Peyer's patch (tissue), 4 donors: Measurements from ENCODE around the gene CHID1.

Experiments
- POLR2A ChIP-seq, 2 donors: fragments of 450-650 bp; IDR thresholded peaks; one replicate each; pipeline ENCODE4 v1.5.1; 2017; ENCODE audit warnings: antibody characterized with exemption in 2 of 2, mild to moderate bottlenecking in 2 of 2, moderate library complexity in 2 of 2
- TF ChIP-seq, protein P1 (sequence below), 6 experiments: fragments of 450-650 bp in 4 of 6; fragments of 200-600 bp in 2 of 6; sonication (generic) in 1 of 6; IDR thresholded peaks; one replicate each; pipeline ENCODE4 v1.5.1; 2017 to 2019; ENCODE audit warnings: antibody characterized with exemption in 6 of 6, mild to moderate bottlenecking in 3 of 6, moderate library complexity in 1 of 6

DNA sequence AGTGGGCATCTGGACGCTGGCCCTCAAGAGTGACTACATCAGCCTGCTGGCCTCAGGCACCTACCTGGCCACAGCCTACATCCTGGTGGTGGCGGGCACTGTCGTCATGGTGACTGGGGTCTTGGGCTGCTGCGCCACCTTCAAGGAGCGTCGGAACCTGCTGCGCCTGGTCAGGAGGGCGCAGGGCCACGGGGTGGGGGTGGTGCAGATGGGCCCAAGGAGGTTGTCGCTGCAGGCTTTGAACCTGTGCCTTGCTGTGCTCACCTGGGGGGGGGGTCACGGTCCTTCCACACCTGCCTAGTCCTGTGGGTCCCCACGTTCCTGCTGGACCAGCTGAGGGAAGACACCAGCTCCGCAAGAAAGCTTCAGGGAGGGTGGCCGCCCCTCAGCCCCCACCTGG lies 74.3 kb downstream of the CHID1 start:
- TF ChIP-seq, protein P1, sequence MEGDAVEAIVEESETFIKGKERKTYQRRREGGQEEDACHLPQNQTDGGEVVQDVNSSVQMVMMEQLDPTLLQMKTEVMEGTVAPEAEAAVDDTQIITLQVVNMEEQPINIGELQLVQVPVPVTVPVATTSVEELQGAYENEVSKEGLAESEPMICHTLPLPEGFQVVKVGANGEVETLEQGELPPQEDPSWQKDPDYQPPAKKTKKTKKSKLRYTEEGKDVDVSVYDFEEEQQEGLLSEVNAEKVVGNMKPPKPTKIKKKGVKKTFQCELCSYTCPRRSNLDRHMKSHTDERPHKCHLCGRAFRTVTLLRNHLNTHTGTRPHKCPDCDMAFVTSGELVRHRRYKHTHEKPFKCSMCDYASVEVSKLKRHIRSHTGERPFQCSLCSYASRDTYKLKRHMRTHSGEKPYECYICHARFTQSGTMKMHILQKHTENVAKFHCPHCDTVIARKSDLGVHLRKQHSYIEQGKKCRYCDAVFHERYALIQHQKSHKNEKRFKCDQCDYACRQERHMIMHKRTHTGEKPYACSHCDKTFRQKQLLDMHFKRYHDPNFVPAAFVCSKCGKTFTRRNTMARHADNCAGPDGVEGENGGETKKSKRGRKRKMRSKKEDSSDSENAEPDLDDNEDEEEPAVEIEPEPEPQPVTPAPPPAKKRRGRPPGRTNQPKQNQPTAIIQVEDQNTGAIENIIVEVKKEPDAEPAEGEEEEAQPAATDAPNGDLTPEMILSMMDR (IDR thresholded peaks at IDR 0.05), result no peak
- TF ChIP-seq POLR2A (IDR thresholded peaks at IDR 0.05), result no peak
